PC-9 (cell line): ENCODE measurements around the gene E2F7. TPM values are rescaled to one million over a fixed set of nuclear protein-coding genes. Genes with fewer than 3 reads are reported as not detected.

Experiments
- BruUV-seq: library from RNA; stranded (reverse); fragments of 400-500 nt; replicated peaks from 2 replicates; lab custom pipeline; 2021; lab: Mats Ljungman, UMichigan
- CTCF ChIA-PET: fragments of 300-600 bp; sonication (Branson Sonifier 250); formaldehyde crosslinking; loops from one replicate; lab custom pipeline; 2022; ENCODE audit warnings: antibody characterized with exemption; lab: Charles Lee
- POLR2A ChIA-PET: fragments of 300-600 bp; sonication (Branson Sonifier 250); formaldehyde crosslinking; loops from one replicate; lab custom pipeline; 2022; ENCODE audit warnings: antibody characterized with exemption; ENCODE audit not compliant: unreplicated experiment; lab: Charles Lee
- DNase-seq, 2 experiments: peaks; one replicate each; pipeline versions ENCODE4 v3.0.0 to v3.0.0-alpha.2; 2015 to 2022; ENCODE audit warnings: mixed read lengths in 1 of 2
- H2AFZ ChIP-seq: fragments of 200-600 bp; sonication (generic); 2 replicates; pipeline ENCODE4 v1.8.1; 2017; ENCODE audit warnings: antibody characterized with exemption
- H3F3A ChIP-seq: fragments of 200-600 bp; sonication (generic); 2 replicates; pipeline ENCODE4 v1.8.1; 2017; ENCODE audit warnings: antibody characterized with exemption, mild to moderate bottlenecking, low read depth; ENCODE audit not compliant: insufficient read depth
- H3K27ac ChIP-seq: fragments of 200-600 bp; sonication (generic); 2 replicates; pipeline ENCODE4 v1.6.1; 2016; ENCODE audit warnings: mixed run types
- H3K27me3 ChIP-seq: fragments of 200-600 bp; sonication (generic); 2 replicates; pipeline ENCODE4 v1.6.1; 2016; ENCODE audit warnings: low read depth, mixed run types; ENCODE audit not compliant: insufficient read depth
- H3K36me3 ChIP-seq: fragments of 200-600 bp; sonication (generic); 2 replicates; pipeline ENCODE4 v1.6.1; 2016; ENCODE audit warnings: low read depth, mixed run types
- H3K4me1 ChIP-seq: fragments of 200-600 bp; sonication (generic); replicated peaks from 2 replicates; pipeline ENCODE4 v1.6.1; 2016; ENCODE audit warnings: mixed run types; ENCODE audit not compliant: insufficient read depth
- H3K4me2 ChIP-seq: fragments of 200-600 bp; sonication (generic); 2 replicates; pipeline ENCODE4 v1.6.1; 2017; ENCODE audit warnings: mixed run types
- H3K4me3 ChIP-seq: fragments of 200-600 bp; sonication (generic); 2 replicates; pipeline ENCODE4 v1.6.1; 2016; ENCODE audit warnings: mixed run types
- H3K79me2 ChIP-seq: fragments of 200-600 bp; sonication (generic); 2 replicates; pipeline ENCODE4 v1.6.1; 2017; ENCODE audit warnings: low read depth, mixed run types
- H3K9me2 ChIP-seq: fragments of 200-600 bp; sonication (generic); 2 replicates; pipeline ENCODE4 v1.8.1; 2017; ENCODE audit warnings: mild to moderate bottlenecking; ENCODE audit not compliant: insufficient read depth
- H3K9me3 ChIP-seq: fragments of 200-600 bp; sonication (generic); 2 replicates; pipeline ENCODE4 v1.8.1; 2016; ENCODE audit warnings: low read depth; ENCODE audit not compliant: insufficient read depth
- H4K20me1 ChIP-seq: fragments of 200-600 bp; sonication (generic); 2 replicates; pipeline ENCODE4 v1.8.1; 2017; ENCODE audit not compliant: insufficient read depth
- EZH2 ChIP-seq: fragments of 200-600 bp; sonication (generic); IDR thresholded peaks from 2 replicates; pipeline ENCODE4 v1.8.0; 2017; ENCODE audit warnings: antibody characterized with exemption, low read depth
- intact Hi-C: fragments of 100-400 bp; cut with micrococcal nuclease; formaldehyde crosslinking; loops from one replicate; pipeline ENCODE4 v1.10.0; 2022; ENCODE audit not compliant: unreplicated experiment
- total RNA-seq: library from RNA; stranded (reverse); gene quantifications from 2 replicates; pipeline ENCODE4 v1.2.3, GENCODE V29; 2021
- TF ChIP-seq, protein P1 (sequence below): fragments of 200-600 bp; sonication (generic); conservative IDR thresholded peaks from 2 replicates; pipeline ENCODE4 v1.6.1; 2017; ENCODE audit warnings: mixed run types, antibody characterized with exemption, mild to moderate bottlenecking, moderate library complexity

Gene E2F7
- total RNA-seq, 1 experiment from 2014 or later: 14.6 TPM

DNA sequence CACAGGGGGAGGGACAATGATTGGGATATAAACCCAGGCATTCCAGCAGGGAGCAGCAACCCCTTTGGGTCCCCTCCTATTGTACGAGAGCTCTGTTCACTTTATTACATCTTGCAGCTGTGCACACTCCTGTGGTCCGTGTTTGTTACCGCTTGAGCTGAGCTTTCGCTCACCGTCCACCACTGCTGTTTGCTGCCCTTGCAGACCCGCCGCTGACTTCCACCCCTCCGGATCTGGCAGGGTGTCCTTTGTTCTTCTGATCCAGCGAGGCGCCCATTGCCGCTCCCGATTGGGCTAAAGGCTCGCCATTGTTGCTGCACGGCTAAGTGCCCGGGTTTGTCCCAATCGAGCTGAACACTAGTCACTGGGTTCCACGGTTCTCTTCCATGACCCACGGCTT, 64.1 kb downstream of the E2F7 start:
- POLR2A ChIA-PET: no interaction called here
- BruUV-seq: no TSS peak
- H3K9me3 ChIP-seq: no peaks in the 10 kb centered on the region
- no peaks in the 10 kb centered on the region for H3K9me2 ChIP-seq
- no peaks in the 10 kb centered on the region for H3F3A ChIP-seq
- peaks cover 3% of the 10 kb centered on the region; the same call in 1 of the 2 replicates for H3K27me3 ChIP-seq
- no peaks in the 10 kb centered on the region for H3K79me2 ChIP-seq
- no peak for TF ChIP-seq EZH2
- TF ChIP-seq, protein P1, sequence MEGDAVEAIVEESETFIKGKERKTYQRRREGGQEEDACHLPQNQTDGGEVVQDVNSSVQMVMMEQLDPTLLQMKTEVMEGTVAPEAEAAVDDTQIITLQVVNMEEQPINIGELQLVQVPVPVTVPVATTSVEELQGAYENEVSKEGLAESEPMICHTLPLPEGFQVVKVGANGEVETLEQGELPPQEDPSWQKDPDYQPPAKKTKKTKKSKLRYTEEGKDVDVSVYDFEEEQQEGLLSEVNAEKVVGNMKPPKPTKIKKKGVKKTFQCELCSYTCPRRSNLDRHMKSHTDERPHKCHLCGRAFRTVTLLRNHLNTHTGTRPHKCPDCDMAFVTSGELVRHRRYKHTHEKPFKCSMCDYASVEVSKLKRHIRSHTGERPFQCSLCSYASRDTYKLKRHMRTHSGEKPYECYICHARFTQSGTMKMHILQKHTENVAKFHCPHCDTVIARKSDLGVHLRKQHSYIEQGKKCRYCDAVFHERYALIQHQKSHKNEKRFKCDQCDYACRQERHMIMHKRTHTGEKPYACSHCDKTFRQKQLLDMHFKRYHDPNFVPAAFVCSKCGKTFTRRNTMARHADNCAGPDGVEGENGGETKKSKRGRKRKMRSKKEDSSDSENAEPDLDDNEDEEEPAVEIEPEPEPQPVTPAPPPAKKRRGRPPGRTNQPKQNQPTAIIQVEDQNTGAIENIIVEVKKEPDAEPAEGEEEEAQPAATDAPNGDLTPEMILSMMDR: no peak
- H3K4me2 ChIP-seq: no peak overlapping the region
- H3K27ac ChIP-seq: no peak overlapping the region
- no peaks in the 10 kb centered on the region for H4K20me1 ChIP-seq
- H3K4me1 ChIP-seq: no peaks in the 10 kb centered on the region
- CTCF ChIA-PET: no interaction called here
- no peak overlapping the region for H3K4me3 ChIP-seq
- H2AFZ ChIP-seq: no peak overlapping the region
- intact Hi-C loops: no loop called here
- no peaks in the 10 kb centered on the region for H3K36me3 ChIP-seq
- no peak for DNase-seq

DNA sequence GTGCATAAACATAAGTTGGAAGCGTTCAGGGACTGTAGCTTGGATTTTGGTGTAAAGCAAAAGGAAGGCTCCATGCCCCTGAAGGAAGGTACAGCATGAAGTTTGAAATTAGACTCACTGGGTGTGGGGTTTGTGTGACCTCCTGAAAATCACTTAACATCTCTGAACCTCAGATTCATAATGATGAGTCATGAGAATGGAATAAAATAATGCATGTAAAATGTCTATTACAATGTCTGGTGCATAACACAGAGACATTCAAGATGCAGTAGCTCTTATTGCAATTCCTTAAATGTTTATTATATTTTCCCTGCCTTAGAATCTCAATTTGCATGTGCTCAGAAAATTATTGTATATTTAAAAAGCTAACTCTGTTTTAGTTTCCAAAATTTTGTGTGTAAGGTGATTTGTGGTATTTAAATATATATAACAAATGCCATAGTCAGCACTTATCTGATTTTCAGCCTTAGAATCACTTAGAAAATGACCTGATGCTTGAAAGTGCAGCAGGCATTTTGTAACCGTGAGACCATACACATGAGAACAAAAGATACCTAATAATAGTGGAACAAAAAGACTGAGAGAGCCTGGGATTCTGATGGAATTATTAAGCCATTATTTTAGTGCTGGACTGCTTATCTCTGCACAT, 66.3 kb downstream of the E2F7 start:
- ChIA-PET POLR2A (no interaction called here), CTCF (no interaction called here)
- Histone ChIP-seq H3K36me3 (no peaks in the 10 kb centered on the region), H4K20me1 (no peaks in the 10 kb centered on the region), H2AFZ (no peak overlapping the region), H3K9me2 (no peaks in the 10 kb centered on the region), H3K79me2 (no peaks in the 10 kb centered on the region), H3F3A (no peaks in the 10 kb centered on the region), H3K27ac (no peak overlapping the region), H3K4me3 (no peak overlapping the region), H3K4me1 (no peaks in the 10 kb centered on the region), H3K4me2 (no peak overlapping the region), H3K9me3 (no peaks in the 10 kb centered on the region), H3K27me3 (peaks cover 3% of the 10 kb centered on the region; the same call in 1 of the 2 replicates)
- BruUV-seq: no TSS peak
- intact Hi-C loops: no loop called here
- DNase-seq: no peak
- no peak for TF ChIP-seq EZH2
- TF ChIP-seq, protein P1: no peak

DNA sequence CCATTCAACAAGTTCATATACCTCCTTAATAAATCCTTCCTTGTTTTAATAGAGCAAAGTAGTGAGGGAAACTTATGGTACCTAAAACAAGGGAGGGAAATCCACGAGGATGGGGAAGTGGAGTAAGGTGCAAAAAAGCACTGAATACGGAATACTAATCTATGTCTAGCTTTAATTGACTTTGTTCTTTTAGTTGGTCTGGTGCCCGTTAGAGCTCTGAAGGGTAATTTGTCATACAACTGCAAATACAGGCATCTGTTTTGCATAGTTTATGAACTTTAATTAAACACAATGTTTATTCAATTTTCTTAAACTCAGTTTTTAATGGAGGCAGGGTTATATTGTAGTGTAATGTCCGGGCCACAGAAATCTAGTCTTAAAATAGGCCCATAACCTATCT, 67.0 kb downstream of the E2F7 start:
- Histone ChIP-seq H3F3A (no peaks in the 10 kb centered on the region), H3K27me3 (no peaks in the 10 kb centered on the region), H3K9me3 (no peaks in the 10 kb centered on the region), H3K4me1 (no peaks in the 10 kb centered on the region), H3K9me2 (no peaks in the 10 kb centered on the region), H3K79me2 (no peaks in the 10 kb centered on the region), H3K36me3 (no peaks in the 10 kb centered on the region), H3K4me2 (no peak overlapping the region), H3K4me3 (no peak overlapping the region), H3K27ac (no peak overlapping the region), H4K20me1 (no peaks in the 10 kb centered on the region), H2AFZ (no peak overlapping the region)
- no peak for DNase-seq
- TF ChIP-seq, protein P1: no peak
- TF ChIP-seq EZH2: no peak
- intact Hi-C loops: no loop called here
- CTCF ChIA-PET: no interaction called here
- POLR2A ChIA-PET: no interaction called here
- BruUV-seq: no TSS peak
